ENCODE results near the gene AUP1. TPM values are rescaled to one million over a fixed set of nuclear protein-coding genes. Genes with fewer than 3 reads are reported as not detected.
"Not testable (repeated sequence)": the region's sequence is repeated elsewhere in the genome, so short reads cannot be mapped to it uniquely, and the experiment has no call there.

The AUP1 gene
- polyA plus RNA-seq, 12 donors: 53.8 to 89.9 (median 64.6) TPM; not detected in 1

- DNase-seq: no peak
These were observed 29.4 kb downstream of the AUP1 start for GRCh38 chr2:74499940-74500577.

- no peak for DNase-seq
These were observed 30.1 kb downstream of the AUP1 start, which contains the start of gene LBX2 for GRCh38 chr2:74499267-74499939. Gene LBX2, minus strand, starts transcription at chr2:74499603. Its CDS starts 66 bp downstream, at chr2:74499537.

- no peak for DNase-seq
These were observed 30.8 kb downstream of the AUP1 start for GRCh38 chr2:74498500-74499266.

- DNase-seq: no peak
These were observed 31.6 kb downstream of the AUP1 start for GRCh38 chr2:74497777-74498499.

GRCh38 chr2:74496997-74497776 is 32.3 kb downstream of the AUP1 start:
- no peak for DNase-seq

GRCh38 chr2:74495440-74495839 is 34.1 kb downstream of the AUP1 start:
- DNase-seq: no peak

- no peak for DNase-seq
These were observed 36.0 kb downstream of the AUP1 start for GRCh38 chr2:74493546-74493945.

GRCh38 chr2:74491648-74492544 is 37.6 kb downstream of the AUP1 start:
- DNase-seq: no peak

GRCh38 chr2:74489906-74490305 is 39.6 kb downstream of the AUP1 start:
- DNase-seq: no peak

- DNase-seq: no peak
These were observed 40.6 kb downstream of the AUP1 start for GRCh38 chr2:74488643-74489481.

- DNase-seq: no peak
These were observed 43.4 kb downstream of the AUP1 start for GRCh38 chr2:74486141-74486540.

GRCh38 chr2:74483675-74484164 is 45.8 kb downstream of the AUP1 start:
- DNase-seq: not testable (repeated sequence)

GRCh38 chr2:74482801-74483674 is 46.5 kb downstream of the AUP1 start, which contains the start of the genes CCDC142 and TTC31:
Gene CCDC142, minus strand, starts transcription at chr2:74482998. Its CDS starts 161 bp downstream, at chr2:74482837.
Gene TTC31, plus strand, starts transcription at chr2:74483081. Its CDS starts 15 bp downstream, at chr2:74483096.
- peak; percentile 97 for DNase-seq

GRCh38 chr2:74481961-74482800 is 47.3 kb downstream of the AUP1 start:
- DNase-seq: no peak

- no peak for DNase-seq
These were observed 48.1 kb downstream of the AUP1 start for GRCh38 chr2:74481431-74481830.

All from muscle of arm (tissue), 12 donors.